ENCODE measurements around the gene ARL8B.

- TF ChIP-seq POLR2A (IDR thresholded peaks at IDR 0.05) (no peak), CTCF (IDR thresholded peaks at IDR 0.05) (no peak), EP300 (IDR thresholded peaks at IDR 0.05) (no peak)
Measured at GRCh38 chr3:5096336-5097008, 25.6 kb upstream of the ARL8B start.

Data from ovary (tissue), 3 donors.